GM21619 (cell line): ENCODE data around the gene CDH23.

ENCODE experiments used
- ATAC-seq: cut with Tn5 transposase; IDR thresholded peaks from one replicate; pipeline ENCODE4 v1.9.1; 2021; ENCODE audit not compliant: unreplicated experiment

Gene CDH23

GRCh38 chr10:71462062-71462935, 65.6 kb downstream of the CDH23 start:
- ATAC-seq: no peak

- ATAC-seq: no peak
Observed at GRCh38 chr10:71463111-71463510, 66.4 kb downstream of the CDH23 start.

DNA sequence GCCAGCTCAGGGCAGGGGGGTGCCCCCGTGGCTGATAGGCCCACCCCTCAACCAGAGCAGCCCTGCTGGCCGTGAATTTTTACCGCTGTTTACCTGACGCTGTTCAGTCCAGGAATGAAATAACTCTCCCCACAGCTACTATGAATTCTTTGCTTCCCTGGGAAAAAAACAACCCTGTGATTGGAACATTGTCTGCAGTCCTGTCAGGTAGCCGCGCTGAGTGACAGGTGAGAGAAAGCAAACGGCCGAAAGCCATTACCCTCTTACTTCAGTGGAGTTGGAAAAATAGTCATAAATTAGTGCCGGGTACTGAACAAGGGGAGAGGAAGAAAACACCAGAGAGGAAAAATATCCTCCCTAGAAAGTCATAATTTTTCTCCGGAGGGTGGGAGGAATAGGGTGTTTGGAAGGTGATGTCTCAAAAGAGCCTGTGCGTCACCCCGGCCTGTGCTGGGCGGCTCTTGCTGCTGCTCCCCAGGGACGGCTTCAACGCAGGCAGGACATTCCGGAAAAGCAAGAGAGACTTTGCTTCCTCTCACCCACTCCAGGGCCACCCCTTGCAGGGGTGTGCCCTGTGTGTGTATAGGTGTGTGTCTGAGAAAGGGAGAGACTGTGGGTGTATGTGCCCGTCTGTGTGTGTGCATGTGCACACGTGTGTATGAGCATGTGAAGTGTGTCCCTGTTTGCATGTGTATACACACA, 69.0 kb downstream of the CDH23 start:
- ATAC-seq: no peak

GRCh38 chr10:71466330-71466729, 69.6 kb downstream of the CDH23 start:
- ATAC-seq: no peak

DNA sequence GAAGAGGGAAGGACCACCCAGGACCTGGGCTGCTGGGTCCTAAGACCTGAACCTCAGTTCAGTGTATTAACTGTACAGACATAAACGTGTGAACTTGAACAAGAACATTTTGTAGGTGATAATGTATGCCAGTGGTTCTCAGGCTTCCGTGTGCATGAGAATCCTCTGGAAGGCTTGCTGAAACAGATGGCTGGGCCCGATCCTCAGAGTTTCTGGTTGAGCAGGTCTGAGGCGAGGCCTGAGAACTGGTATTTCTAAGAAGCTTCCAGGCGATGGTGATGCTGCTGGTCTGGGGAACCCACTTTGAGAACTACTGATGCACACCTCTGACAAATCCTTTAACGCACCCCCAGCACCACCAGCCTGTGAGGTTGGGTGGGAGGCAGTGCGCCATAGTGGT, 70.4 kb downstream of the CDH23 start:
- no peak for ATAC-seq

DNA sequence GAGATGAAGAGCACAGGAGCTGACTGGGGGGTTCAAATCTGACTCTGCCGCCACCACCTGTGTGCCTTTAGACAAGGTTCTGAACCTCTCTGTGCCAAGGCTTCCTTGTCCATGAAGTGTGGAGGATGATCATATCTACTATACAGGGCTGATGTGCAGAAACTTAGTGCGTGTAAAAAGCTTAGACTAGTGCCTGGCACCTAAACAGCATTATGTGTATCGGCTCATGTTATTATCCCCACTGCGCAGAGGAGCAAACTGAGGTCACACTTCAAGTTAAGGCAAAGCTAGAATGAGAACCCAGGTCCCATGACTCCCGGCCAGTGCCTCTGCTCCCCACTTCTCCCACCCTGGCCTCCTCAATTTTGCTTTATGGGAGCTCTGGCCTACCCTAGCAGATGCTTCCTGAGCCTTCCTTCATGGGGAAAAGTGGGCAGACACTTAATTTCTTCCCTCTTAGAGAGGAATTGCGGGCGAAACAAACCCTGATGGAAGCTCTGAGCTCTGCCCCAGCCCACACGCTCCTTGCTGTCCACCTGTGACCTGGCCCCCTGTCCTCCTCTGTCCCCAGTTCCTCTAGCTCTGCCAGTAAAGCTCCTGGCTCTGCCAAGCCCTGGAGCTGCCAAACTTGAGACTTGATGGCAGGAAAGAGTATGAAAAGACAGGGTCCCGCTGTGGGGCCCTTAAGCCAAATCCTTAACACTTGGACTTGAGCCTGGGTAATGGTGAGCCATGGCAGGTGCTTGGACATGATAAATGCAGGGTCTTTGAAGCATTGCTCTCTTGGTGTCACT, 71.0 kb downstream of the CDH23 start:
- ATAC-seq: no peak

DNA sequence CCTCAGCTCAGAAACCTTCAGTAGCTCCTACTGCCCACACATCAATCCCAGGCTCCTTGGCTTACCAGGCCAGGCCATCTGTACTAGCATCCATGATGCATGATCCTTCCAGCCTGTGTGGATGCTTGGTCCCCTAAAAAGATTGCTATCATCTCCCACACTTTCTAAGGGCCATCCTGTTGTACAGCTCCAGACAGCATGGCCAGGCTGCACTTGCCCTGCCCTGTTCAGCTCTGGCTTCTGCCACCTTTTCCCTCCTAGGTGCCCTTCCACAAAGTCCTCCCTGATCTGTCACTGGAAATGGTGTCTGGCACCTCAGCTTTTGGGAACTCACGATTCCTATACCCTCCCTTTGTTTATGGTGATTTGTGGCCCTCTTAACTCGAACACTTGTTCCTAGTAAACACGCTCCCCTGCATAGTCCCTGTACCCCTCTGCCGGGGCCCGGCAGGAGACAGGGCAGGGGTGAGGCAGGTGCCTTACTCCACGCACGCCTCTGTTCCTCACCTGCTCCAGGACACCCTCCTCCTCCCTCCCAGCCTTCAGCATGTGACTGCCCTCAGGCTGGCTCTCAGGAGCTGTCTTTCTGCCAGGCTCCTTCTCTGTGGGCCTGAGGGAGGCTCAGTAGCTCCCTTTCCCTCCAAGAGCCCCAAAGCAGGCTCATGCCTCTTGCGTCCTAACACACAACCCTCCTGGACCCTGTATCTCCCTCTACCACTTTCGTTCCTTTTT, 71.8 kb downstream of the CDH23 start:
- no peak for ATAC-seq

- ATAC-seq: no peak
Observed at GRCh38 chr10:71471006-71471405, 74.3 kb downstream of the CDH23 start.

DNA sequence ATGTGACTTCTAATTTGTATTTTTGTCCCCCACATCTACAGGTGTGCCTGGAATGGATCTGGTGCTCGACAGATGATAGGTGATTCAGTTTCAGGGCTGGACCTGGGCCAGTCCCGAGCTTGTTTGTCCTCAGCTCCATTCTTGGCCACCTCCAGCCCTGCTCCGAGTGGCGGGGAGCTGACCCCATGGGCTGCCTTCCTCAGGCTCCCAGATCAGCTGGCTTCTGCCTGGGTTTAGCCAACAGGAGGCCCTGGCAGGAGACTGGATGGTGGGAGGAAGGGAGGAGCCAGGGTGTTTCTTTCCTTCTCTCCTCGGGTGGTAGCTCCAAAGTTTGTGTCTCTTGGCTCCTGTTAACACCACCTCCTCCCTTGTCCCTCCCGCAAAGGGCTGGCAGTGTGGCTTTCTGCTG, 75.2 kb downstream of the CDH23 start:
- ATAC-seq: no peak

GRCh38 chr10:71472466-71472865, 75.7 kb downstream of the CDH23 start:
- no peak for ATAC-seq

DNA sequence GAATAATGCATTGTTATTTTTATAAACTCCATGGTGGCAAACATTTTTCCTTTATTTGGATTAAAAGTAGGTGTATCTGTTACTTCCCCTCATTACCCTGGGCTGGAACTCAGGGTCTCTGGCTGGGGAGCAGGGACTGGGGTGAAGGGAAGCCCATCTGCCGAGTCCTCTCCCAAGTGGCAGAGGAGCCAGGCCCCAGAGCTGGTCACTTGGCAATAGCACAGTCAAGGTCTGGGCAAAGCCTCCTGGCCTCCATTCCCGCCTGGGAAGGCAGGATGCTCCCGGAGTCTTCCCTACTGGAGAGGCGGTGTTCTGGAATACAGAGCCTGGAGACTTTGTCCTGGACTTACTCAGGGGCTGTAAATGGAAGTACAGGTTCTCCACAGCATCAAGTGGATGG, 76.2 kb downstream of the CDH23 start:
- ATAC-seq: no peak

DNA sequence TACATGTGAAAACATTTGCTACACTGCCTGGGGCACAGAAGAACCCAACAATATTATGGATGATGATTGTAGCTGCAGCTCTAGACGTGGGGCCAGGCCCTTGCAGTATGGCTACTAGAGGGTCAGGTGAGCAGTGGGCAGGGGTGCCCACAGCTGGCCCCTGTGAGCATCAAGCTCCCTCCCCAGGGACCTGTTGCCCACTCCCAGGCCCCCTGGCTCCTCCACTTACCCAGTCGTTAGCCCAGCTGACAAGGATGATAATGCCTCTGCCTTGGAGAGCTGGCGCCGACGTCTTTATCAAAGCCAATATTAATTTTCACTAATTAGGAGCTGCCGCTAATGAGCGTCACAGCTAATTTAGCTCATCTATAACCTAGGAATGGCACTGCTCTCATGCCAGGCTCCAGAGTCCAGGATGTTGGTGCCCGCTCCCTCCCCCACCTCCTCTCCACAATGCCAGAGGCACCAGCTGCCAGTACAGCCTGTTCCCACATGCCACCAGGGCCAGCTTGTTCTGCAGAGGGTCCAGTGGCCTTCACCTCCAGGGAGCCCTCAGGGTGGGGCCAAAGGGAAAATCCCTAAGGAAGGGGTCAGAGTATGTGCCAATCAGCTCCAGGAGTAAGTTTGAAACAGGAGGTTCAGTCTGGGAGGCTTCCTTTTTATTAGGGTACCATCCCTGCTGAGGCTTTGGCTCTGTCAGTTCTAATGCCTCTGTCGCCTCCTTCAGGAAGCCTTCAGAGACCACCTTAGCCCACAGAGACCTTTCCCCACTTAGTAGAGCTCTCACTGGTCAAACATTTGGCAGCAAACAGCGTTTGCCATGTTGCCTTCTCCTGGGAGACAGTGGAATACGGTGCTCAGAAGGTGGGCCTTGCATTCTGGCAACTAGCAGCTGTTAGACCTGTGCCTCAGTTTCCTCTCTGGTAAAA, 77.2 kb downstream of the CDH23 start:
- ATAC-seq: no peak

GRCh38 chr10:71474702-71475242, 78.1 kb downstream of the CDH23 start:
- ATAC-seq: no peak

DNA sequence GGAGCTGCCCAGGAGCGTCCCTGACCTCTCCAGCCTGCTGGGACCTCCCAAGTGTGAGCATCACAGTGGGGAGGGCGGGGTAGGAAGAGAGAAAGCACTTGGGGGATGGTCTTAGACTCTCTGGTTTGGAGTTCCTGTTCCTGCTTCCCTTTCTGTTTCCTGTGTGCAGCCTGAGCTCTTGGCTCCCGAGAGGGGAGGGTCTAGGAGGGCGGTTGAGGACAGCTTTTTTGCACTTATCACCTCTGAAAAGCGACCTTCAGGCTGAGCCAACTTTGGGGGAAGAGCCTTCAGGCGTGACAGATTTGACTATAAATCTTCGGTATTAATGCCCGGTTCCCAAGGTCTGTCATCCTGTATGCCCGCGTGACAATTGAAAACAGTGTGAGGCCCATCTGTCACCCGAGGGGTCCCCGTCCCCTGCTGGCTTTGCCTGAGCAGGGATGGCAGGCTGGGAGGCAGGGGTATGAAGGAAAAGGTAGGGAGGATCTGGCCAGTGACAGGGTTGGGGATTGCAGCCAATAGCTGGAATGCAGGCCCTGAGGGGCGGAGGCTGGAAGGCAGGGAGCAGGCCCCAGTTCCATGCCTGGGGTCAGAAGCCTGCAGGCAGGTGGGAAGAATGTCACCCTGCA, 78.6 kb downstream of the CDH23 start:
- ATAC-seq: no peak

DNA sequence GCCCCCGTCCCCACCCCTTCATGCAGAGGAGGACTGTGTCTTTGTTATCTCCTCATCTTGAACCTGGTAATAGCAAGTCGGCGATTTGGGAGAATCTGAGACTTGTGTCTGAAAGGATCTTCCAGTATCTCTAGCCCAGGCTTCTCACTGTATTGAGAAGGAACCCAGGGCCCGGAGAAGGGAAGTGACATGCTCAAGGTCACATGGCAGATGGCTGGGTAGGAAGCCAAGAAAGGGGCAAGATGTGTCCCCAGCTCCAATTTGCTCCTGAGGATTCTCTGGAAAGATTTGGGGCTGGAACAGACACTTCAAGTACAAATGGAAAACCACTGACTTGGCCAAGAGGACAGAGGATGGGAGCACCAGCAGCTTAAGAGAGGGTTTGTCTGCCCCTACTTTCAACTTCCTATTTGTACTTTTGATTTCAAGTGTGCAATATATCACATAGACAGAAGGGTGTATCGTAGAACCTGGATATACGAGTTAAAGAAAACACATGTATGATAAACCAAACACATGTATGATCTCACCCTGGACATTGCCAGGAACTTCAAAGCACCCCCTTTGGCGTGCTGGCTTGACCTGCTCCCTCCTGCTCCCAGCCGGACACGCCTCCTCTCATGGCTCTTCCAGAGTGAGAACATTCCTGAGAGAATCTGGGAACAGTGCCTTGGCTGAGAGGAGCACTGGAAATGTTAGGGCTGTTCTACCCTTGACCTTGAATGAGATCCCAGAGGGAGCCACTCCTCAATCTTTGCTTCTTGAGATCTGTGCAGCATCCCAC, 79.7 kb downstream of the CDH23 start:
- no peak for ATAC-seq

- ATAC-seq: no peak
Observed at GRCh38 chr10:71478173-71478572, 81.5 kb downstream of the CDH23 start.

- no peak for ATAC-seq
Observed at GRCh38 chr10:71478813-71479365, 82.2 kb downstream of the CDH23 start.

DNA sequence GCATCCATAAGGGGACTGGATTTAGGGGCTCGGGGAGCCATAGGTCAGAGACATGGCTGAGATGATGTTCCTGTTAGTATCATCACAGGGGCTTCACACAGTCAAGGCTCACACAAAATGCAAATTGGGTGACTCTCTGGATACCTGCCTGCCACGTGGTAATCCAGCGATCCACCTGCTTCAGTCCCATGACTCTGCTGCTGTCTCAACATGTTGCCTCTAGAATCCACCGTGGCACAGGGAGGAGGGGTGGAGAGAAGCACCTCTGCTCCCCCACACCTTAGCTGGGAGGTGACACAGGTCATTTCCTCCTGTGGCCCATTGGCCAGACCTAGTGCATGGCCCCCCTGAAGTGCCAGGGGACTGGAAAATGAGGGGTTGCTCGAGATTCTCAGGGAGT, 83.1 kb downstream of the CDH23 start:
- no peak for ATAC-seq
